Measurements from ENCODE around the gene PKHD1.

DNA sequence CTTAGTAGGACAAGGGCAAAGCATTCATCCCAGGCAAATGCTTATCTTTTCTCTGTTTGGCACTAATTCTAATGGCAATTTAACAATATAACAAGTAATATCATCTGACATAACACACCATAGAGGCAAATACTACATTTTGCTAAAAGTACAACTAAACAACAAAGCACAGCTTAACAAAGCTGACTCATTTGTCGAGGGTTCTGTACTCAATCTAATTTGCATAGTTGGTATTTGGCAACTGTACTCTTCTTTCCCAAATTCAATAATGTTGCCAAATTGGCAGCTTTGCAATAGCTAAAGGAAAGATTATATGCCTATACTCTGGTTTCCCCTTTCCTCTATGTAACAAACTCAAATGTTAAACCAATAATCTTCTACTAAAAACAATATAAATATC, 461.0 kb downstream of the PKHD1 start:
- TF ChIP-seq POLR2A (IDR thresholded peaks at IDR 0.05): no peak
- TF ChIP-seq, protein P1, sequence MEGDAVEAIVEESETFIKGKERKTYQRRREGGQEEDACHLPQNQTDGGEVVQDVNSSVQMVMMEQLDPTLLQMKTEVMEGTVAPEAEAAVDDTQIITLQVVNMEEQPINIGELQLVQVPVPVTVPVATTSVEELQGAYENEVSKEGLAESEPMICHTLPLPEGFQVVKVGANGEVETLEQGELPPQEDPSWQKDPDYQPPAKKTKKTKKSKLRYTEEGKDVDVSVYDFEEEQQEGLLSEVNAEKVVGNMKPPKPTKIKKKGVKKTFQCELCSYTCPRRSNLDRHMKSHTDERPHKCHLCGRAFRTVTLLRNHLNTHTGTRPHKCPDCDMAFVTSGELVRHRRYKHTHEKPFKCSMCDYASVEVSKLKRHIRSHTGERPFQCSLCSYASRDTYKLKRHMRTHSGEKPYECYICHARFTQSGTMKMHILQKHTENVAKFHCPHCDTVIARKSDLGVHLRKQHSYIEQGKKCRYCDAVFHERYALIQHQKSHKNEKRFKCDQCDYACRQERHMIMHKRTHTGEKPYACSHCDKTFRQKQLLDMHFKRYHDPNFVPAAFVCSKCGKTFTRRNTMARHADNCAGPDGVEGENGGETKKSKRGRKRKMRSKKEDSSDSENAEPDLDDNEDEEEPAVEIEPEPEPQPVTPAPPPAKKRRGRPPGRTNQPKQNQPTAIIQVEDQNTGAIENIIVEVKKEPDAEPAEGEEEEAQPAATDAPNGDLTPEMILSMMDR (IDR thresholded peaks at IDR 0.05): no peak
